ENCODE data around the gene TUBG1. TPM values are rescaled to one million over a fixed set of nuclear protein-coding genes. Genes with fewer than 3 reads are reported as not detected.

Gene TUBG1
- polyA plus RNA-seq, 1 experiment: 28.4 TPM

DNA sequence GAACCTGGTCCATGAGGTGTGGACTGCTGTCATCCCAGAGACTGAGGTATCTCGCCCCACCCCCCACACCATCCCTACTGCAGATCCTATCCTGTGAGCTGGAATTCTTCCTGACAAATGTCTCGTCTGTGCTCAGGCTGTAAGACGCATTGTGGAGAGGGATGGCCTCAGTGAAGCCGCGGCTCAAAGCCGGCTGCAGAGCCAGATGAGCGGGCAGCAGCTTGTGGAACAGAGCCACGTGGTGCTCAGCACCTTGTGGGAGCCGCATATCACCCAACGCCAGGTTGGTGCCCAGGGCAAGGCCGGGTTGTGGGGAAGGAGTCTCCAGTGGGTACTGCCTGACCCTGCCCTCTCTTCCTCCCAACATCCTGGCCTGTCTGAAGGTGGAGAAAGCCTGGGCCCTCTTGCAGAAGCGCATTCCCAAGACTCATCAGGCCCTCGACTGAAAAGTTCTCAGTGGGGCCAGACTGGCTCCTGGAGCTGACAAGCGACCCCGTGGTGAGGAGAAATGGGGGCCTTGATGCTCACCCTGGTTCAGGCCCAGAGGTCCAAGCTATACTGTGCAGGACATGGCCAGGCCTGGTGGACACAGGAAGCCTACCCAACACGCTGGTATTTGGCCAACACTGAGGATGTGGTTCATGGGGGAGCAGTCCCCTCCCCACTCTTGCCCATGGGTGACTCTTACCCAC is 43.8 kb upstream of the TUBG1 start:
- no peak for TF ChIP-seq CTCF (IDR thresholded peaks at IDR 0.05; ENCODE audit: low read depth, low read length)
- Histone ChIP-seq H3K27ac (ENCODE audit: low read depth, low read length) (no peak overlapping the region), H3K4me3 (ENCODE audit: low read depth, low read length) (no peak overlapping the region), H3K27me3 (ENCODE audit: control insufficient read depth, insufficient read depth, low read length) (no peaks in the 10 kb centered on the region), H3K9me3 (ENCODE audit: control insufficient read depth, insufficient read depth, low read length) (peaks cover 5% of the 10 kb centered on the region; the same call in 1 of the 2 replicates)
- DNase-seq (ENCODE audit: low read depth, low spot score): no peak
- ChIA-PET CTCF (interaction anchor here (0.8 kb wide), 1 partner anchor 13 kb away, joined by 4 read pairs; no protein-coding TSS in a partner anchor), POLR2A (no interaction called here)

GRCh38 chr17:42566215-42566882 is 43.1 kb upstream of the TUBG1 start:
- ChIA-PET CTCF (interaction anchor here (0.8 kb wide), 1 partner anchor 12 kb away, joined by 4 read pairs; no protein-coding TSS in a partner anchor), POLR2A (no interaction called here)
- H3K27ac ChIP-seq (ENCODE audit: low read depth, low read length): peak overlapping the region; percentile 31

DNA sequence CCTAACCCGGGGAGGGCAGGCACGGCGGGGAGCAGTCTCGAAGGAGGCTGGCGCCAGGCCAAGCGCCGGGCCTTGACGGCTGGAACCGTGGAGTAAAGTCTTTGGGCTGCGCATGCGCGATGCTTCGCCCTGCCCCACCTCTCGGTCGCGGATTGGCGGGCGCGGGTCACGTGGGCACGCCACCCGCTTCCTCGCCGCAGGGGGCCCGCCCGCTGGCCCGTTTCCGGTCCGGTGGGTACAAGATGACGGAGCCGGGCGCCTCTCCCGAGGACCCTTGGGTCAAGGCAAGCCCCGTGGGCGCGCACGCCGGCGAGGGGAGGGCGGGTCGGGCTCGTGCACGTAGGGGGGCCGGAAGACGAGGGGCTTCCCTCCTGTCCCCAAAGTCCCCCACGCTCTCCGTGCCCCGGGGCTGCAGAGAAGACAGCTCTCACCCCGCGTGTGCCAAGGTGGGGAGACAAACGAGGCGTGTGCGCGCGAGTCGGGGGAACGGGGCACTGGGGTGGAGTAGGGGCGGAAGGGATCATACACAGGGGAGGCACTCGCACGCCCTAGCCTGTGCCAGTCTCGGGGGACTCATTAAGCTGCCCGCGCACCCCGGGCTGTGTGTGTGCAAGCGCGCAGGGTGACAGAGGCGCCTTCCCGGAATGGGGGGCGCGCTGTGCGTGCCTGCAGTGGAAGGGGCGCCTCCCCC is 42.5 kb upstream of the TUBG1 start, which contains the start of gene MLX:
Gene MLX (plus strand): TSS at position 218 of the 691 bp plus-strand sequence. CDS start 25 bp downstream, at position 243.
- Histone ChIP-seq H3K9me3 (ENCODE audit: control insufficient read depth, insufficient read depth, low read length) (peaks cover 5% of the 10 kb centered on the region; the same call in 1 of the 2 replicates), H3K4me3 (ENCODE audit: low read depth, low read length) (peak within 1 kb of the TSS; percentile 91), H3K27ac (ENCODE audit: low read depth, low read length) (peak within 1 kb of the TSS; percentile 70), H3K27me3 (ENCODE audit: control insufficient read depth, insufficient read depth, low read length) (no peaks in the 10 kb centered on the region)
- POLR2A ChIA-PET: interaction anchor here (0.9 to 1.0 kb wide), 4 partner anchors 10 to 42 kb away, joined by 3 to 4 read pairs (median 4); partner anchors contain the start of genes NAGLU and PSMC3IP
- DNase-seq (ENCODE audit: low read depth, low spot score): peak; percentile 62
- no peak for TF ChIP-seq CTCF (IDR thresholded peaks at IDR 0.05; ENCODE audit: low read depth, low read length)
- CTCF ChIA-PET: interaction anchor here (1.1 kb wide), 1 partner anchor 11 kb away, joined by 4 read pairs; no protein-coding TSS in a partner anchor

More at GRCh38 chr17:42566215-42566882, 43.1 kb upstream of the TUBG1 start:
- TF ChIP-seq CTCF (IDR thresholded peaks at IDR 0.05; ENCODE audit: low read depth, low read length): no peak
- H3K4me3 ChIP-seq (ENCODE audit: low read depth, low read length): peak overlapping the region; percentile 91
- peaks cover 5% of the 10 kb centered on the region; the same call in 1 of the 2 replicates for H3K9me3 ChIP-seq (ENCODE audit: control insufficient read depth, insufficient read depth, low read length)
- H3K27me3 ChIP-seq (ENCODE audit: control insufficient read depth, insufficient read depth, low read length): no peaks in the 10 kb centered on the region
- no peak for DNase-seq (ENCODE audit: low read depth, low spot score)

DNA sequence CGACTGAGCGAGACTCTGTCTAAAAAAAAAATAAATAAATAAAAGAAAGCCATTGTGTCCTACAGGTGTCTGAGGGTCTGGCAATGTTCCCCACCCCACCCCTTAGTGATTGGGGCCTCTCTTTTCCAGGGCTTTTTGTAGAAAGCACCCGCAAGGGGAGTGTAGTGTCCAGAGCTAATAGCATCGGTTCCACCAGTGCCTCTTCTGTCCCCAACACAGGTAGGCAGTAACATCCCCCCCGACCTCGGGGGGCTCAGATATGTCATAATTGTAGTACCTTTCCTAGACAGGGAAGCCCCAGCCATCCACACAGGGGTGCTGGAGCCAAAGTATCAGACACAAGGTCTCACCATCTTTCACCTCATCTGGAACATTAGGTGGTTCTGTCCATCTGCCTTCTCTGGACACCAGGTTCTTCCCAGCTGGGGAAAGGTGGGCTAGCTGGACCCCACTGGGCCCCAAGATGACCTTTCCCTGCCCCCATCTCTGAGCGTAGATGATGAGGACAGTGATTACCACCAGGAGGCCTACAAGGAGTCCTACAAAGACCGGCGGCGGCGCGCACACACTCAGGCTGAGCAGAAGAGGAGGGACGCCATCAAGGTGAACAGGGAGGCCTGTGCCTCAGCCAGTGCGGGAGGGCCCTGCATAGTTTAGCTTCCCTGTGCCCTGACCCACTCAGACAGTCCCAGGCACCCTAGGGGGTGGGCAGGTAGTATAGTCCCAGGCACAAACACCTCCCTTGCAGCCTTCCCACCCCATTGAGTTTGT is 41.0 kb upstream of the TUBG1 start:
- Histone ChIP-seq H3K9me3 (ENCODE audit: control insufficient read depth, insufficient read depth, low read length) (peaks cover 5% of the 10 kb centered on the region; the same call in 1 of the 2 replicates), H3K4me3 (ENCODE audit: low read depth, low read length) (no peak overlapping the region), H3K27ac (ENCODE audit: low read depth, low read length) (no peak overlapping the region), H3K27me3 (ENCODE audit: control insufficient read depth, insufficient read depth, low read length) (no peaks in the 10 kb centered on the region)
- POLR2A ChIA-PET: no interaction called here
- TF ChIP-seq CTCF (IDR thresholded peaks at IDR 0.05; ENCODE audit: low read depth, low read length): no peak
- no peak for DNase-seq (ENCODE audit: low read depth, low spot score)
- CTCF ChIA-PET: no interaction called here
